Smooth muscle cell (in vitro differentiated cells): ENCODE data around the gene KCNQ1OT1. TPM values are rescaled to one million over a fixed set of nuclear protein-coding genes. Genes with fewer than 3 reads are reported as not detected.

Experiments
- DNase-seq: peaks from one replicate; lab custom pipeline; 2025; ENCODE audit not compliant: unreplicated experiment; lab: John Stamatoyannopoulos, UW
- H2AFZ ChIP-seq: fragments of 200-600 bp; sonication (generic); 2 replicates; pipeline ENCODE4 v1.6.0; 2016; ENCODE audit warnings: antibody characterized with exemption, low read depth, mild to moderate bottlenecking
- H3F3A ChIP-seq: fragments of 200-600 bp; sonication (generic); 2 replicates; pipeline ENCODE4 v1.6.0; 2017; ENCODE audit warnings: antibody characterized with exemption, low read depth
- H3K27ac ChIP-seq: fragments of 200-600 bp; sonication (generic); 2 replicates; pipeline ENCODE4 v1.5.1; 2016; ENCODE audit warnings: low read depth, mild to moderate bottlenecking
- H3K27me3 ChIP-seq: fragments of 200-600 bp; sonication (generic); 2 replicates; pipeline ENCODE4 v1.6.1; 2016; ENCODE audit warnings: low read depth, mild to moderate bottlenecking
- H3K36me3 ChIP-seq: fragments of 200-600 bp; sonication (generic); 2 replicates; pipeline ENCODE4 v1.5.1; 2016; ENCODE audit warnings: low read depth
- H3K4me1 ChIP-seq: fragments of 200-600 bp; sonication (generic); 2 replicates; pipeline ENCODE4 v1.5.1; 2016; ENCODE audit warnings: low read depth
- H3K4me2 ChIP-seq: fragments of 200-600 bp; sonication (generic); 2 replicates; pipeline ENCODE4 v1.6.0; 2016; ENCODE audit warnings: mild to moderate bottlenecking
- H3K4me3 ChIP-seq: fragments of 200-600 bp; sonication (generic); 2 replicates; pipeline ENCODE4 v1.5.1; 2016; ENCODE audit warnings: mild to moderate bottlenecking
- H3K79me2 ChIP-seq: fragments of 200-600 bp; sonication (generic); 2 replicates; pipeline ENCODE4 v1.6.0; 2016; ENCODE audit warnings: low read depth, mild to moderate bottlenecking
- H3K9ac ChIP-seq: fragments of 200-600 bp; sonication (generic); 2 replicates; pipeline ENCODE4 v1.6.0; 2016; ENCODE audit warnings: low read depth
- H3K9me3 ChIP-seq: fragments of 200-600 bp; sonication (generic); replicated peaks from 2 replicates; pipeline ENCODE4 v1.5.1; 2016; ENCODE audit warnings: low read depth
- H4K20me1 ChIP-seq: fragments of 200-600 bp; sonication (generic); 2 replicates; pipeline ENCODE4 v1.6.0; 2016; ENCODE audit warnings: low read depth
- WGBS: methylation state at CpG from one replicate; pipeline ENCODE4 v1.1.7; 2016; ENCODE audit warnings: low lambda C conversion rate; 5-methylcytosine and 5-hydroxymethylcytosine counted together
- polyA plus RNA-seq: library from polyadenylated mRNA; unstranded; fragments of >200 nt; fragmentation: Nextera tagmentation; extraction: Ambion mirVana; gene quantifications from 2 replicates; pipeline ENCODE4 v1.2.1, GENCODE V29; 2016
- total RNA-seq: library from RNA; depleted of rRNA; stranded (reverse); fragments of >200 nt; gene quantifications from 2 replicates; pipeline ENCODE4 v1.2.3, GENCODE V29; 2014
- TF ChIP-seq, protein P1 (sequence below): fragments of 200-600 bp; sonication (generic); IDR thresholded peaks from 2 replicates; pipeline ENCODE4 v1.5.1; 2017; ENCODE audit warnings: borderline replicate concordance, mild to moderate bottlenecking, antibody characterized with exemption; ENCODE audit not compliant: insufficient read depth, poor library complexity, severe bottlenecking

The KCNQ1OT1 gene
- total and polyA plus RNA-seq, 2 experiments from 2014 or later: 1.6 to 9.8 TPM

DNA sequence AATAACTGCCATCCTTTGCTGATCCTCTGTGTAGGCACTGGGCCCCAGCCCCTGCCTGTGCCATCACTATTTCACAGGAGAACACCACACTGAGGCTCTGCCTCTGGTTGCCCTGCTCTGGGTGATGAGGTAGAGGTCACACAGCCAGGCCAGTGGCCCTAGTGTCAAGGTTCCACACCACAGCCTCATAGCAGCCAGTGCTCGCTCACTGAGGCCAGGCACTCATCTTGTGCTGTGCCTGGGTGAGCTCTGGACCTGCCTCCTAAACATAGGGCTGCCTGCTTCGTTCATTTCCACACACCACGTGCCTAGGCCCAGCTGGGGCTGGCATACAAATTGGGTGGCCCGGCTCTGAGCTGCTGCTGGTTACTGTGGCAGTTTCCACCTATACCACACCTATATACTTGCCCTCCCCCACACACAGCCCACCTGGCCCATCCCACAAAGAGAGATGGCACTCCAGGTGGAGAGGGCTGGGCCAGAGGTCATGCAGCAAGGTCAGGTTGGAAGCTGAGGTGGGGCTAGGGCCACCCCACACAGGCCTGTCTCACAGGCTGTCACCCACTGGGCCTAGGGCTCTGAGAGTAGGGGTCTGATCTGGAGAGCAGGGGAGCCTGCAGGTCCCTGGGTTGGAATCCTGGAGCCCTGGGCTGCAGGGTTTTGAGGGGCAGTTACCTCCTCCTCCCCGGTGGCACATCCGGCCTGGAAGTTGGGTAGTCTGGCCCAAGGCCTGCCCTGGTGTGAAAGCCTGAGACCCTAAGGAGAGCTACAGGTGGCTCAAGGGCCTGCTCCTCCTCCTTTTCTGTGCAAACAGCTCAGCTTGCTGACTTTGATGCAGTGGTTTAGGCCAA, 11.2 kb downstream of the KCNQ1OT1 start:
- Histone ChIP-seq H3K9ac (no peak overlapping the region), H3K4me2 (no peak overlapping the region), H3K79me2 (peaks cover 99% of the 10 kb centered on the region), H3K4me1 (peaks cover 29% of the 10 kb centered on the region), H3K27ac (no peak overlapping the region), H2AFZ (no peak overlapping the region), H3K27me3 (no peaks in the 10 kb centered on the region), H3K36me3 (no peaks in the 10 kb centered on the region), H3K9me3 (no peaks in the 10 kb centered on the region), H3F3A (no peaks in the 10 kb centered on the region), H3K4me3 (no peak overlapping the region), H4K20me1 (peaks cover 100% of the 10 kb centered on the region)
- TF ChIP-seq, protein P1, sequence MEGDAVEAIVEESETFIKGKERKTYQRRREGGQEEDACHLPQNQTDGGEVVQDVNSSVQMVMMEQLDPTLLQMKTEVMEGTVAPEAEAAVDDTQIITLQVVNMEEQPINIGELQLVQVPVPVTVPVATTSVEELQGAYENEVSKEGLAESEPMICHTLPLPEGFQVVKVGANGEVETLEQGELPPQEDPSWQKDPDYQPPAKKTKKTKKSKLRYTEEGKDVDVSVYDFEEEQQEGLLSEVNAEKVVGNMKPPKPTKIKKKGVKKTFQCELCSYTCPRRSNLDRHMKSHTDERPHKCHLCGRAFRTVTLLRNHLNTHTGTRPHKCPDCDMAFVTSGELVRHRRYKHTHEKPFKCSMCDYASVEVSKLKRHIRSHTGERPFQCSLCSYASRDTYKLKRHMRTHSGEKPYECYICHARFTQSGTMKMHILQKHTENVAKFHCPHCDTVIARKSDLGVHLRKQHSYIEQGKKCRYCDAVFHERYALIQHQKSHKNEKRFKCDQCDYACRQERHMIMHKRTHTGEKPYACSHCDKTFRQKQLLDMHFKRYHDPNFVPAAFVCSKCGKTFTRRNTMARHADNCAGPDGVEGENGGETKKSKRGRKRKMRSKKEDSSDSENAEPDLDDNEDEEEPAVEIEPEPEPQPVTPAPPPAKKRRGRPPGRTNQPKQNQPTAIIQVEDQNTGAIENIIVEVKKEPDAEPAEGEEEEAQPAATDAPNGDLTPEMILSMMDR: no peak
- WGBS: 95% methylated on average over 6 of the region's 6 CpGs
- DNase-seq: no peak

DNA sequence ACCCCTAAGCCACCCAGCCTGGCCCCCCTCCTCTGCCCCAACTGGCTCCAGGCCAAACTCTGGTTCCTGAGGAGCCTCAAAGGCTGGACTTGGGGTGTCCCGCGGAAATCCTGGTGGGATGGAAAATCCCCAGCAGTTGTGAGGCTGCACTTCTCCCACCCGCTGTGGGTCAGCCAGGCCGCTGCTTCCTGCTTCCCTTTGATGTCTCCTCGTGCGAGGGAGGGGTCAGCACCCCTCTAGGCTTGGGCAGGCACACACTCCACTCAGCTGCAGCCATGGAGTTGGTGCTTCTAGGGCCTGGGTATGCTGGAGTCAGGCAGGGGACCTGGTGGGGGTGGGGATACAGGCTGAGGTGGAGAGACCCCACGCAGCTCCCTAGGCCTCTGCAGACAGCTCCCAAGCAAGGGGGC, 12.0 kb downstream of the KCNQ1OT1 start:
- Histone ChIP-seq H3K27ac (no peak overlapping the region), H2AFZ (no peak overlapping the region), H3K4me3 (no peak overlapping the region), H3K36me3 (no peaks in the 10 kb centered on the region), H3F3A (no peaks in the 10 kb centered on the region), H4K20me1 (peaks cover 100% of the 10 kb centered on the region), H3K27me3 (no peaks in the 10 kb centered on the region), H3K4me2 (no peak overlapping the region), H3K9me3 (no peaks in the 10 kb centered on the region), H3K4me1 (peaks cover 21% of the 10 kb centered on the region), H3K9ac (no peak overlapping the region), H3K79me2 (peaks cover 99% of the 10 kb centered on the region)
- TF ChIP-seq, protein P1: no peak
- 58% methylated on average over 7 of the region's 7 CpGs for WGBS
- DNase-seq: no peak

DNA sequence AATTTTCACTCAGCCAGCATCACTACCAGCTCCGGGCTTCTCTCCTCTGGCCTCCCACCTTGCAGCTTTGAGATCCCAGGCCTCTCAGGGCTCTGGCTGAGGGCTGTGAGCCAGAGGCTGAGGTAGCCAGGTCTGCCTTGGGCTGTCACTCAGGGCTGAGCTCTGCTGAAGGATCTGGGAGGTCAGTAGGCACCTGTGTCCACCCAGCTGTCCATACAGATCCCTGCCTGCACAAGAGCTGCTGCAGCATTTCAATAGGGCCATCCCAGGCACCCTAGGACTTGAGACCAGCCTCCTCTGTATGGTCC, 12.6 kb downstream of the KCNQ1OT1 start:
- Histone ChIP-seq H4K20me1 (peaks cover 100% of the 10 kb centered on the region), H3K79me2 (peaks cover 99% of the 10 kb centered on the region), H2AFZ (no peak overlapping the region), H3K27ac (no peak overlapping the region), H3K4me1 (peaks cover 15% of the 10 kb centered on the region), H3K4me3 (no peak overlapping the region), H3K4me2 (no peak overlapping the region), H3K9me3 (no peaks in the 10 kb centered on the region), H3K9ac (no peak overlapping the region), H3K27me3 (no peaks in the 10 kb centered on the region), H3F3A (peaks cover 2% of the 10 kb centered on the region), H3K36me3 (no peaks in the 10 kb centered on the region)
- TF ChIP-seq, protein P1: no peak
- no peak for DNase-seq
- WGBS: 84% methylated on average over 1 of the region's 1 CpG
